Measurements from ENCODE around the gene PPIP5K2. TPM values are rescaled to one million over a fixed set of nuclear protein-coding genes. Genes with fewer than 3 reads are reported as not detected.

PPIP5K2 gene
- total RNA-seq, 1 experiment from 2014 or later = 29.7 TPM

DNA sequence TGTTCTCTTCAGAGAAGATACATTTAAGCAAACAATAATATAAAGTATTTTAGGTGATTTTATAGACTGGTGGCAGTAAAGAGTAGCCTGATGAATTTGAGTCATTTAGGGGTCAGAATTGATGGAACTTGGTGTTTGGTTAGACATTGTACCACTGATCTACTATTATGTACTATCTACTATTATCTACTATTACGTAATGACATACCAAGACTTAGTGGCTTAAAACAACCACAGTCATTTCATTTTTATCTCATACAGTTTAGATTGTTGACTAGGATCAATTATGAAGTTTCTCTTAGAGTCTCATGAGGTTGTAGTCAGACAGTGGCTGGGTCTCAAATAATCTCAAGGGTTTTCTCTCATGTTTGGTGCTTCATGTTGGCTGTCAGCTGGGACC, 54.0 kb downstream of the PPIP5K2 start:
- POLR2A ChIA-PET = no interaction called here
- intact Hi-C loops (cut with micrococcal nuclease) = no loop called here
- H3K4me1 Mint-ChIP-seq (ENCODE audit: insufficient read depth, unreplicated experiment) = no peaks in the 10 kb centered on the region

DNA sequence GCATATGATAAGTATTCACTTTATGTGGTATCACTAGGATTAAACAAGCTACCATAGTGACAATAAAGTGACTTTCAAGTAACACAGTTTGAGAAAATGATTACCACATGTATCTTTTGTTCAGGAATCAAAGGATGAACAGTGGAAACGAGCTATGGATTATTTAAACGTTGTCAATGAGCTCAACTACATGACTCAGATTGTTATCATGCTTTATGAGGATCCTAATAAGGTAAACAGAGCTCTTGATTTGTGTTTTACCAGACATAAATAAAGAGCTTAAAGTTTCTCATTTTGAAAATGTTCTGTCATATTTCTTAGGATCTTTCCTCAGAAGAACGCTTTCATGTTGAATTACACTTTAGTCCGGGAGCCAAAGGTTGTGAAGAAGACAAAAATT, 57.4 kb downstream of the PPIP5K2 start:
- H3K27me3 Mint-ChIP-seq (ENCODE audit: insufficient read depth, unreplicated experiment) = no peaks in the 10 kb centered on the region
- ChIA-PET CTCF (interaction anchor here (0.8 kb wide), 1 partner anchor 27 kb away, joined by 3 read pairs; no protein-coding TSS in a partner anchor), POLR2A (interaction anchor here (0.8 kb wide), 1 partner anchor 9 kb away, joined by 3 read pairs; no protein-coding TSS in a partner anchor)
- no TSS peak for BruUV-seq (replicated peaks)
- no peaks in the 10 kb centered on the region for H3K4me1 Mint-ChIP-seq (ENCODE audit: insufficient read depth, unreplicated experiment)
- H3K9me3 Mint-ChIP-seq (ENCODE audit: unreplicated experiment) = no peaks in the 10 kb centered on the region
- H3K4me3 Mint-ChIP-seq (ENCODE audit: unreplicated experiment) = no peak overlapping the region
- no peak overlapping the region for H3K27ac Mint-ChIP-seq (ENCODE audit: low read depth, unreplicated experiment)
- TF ChIP-seq, protein P1, sequence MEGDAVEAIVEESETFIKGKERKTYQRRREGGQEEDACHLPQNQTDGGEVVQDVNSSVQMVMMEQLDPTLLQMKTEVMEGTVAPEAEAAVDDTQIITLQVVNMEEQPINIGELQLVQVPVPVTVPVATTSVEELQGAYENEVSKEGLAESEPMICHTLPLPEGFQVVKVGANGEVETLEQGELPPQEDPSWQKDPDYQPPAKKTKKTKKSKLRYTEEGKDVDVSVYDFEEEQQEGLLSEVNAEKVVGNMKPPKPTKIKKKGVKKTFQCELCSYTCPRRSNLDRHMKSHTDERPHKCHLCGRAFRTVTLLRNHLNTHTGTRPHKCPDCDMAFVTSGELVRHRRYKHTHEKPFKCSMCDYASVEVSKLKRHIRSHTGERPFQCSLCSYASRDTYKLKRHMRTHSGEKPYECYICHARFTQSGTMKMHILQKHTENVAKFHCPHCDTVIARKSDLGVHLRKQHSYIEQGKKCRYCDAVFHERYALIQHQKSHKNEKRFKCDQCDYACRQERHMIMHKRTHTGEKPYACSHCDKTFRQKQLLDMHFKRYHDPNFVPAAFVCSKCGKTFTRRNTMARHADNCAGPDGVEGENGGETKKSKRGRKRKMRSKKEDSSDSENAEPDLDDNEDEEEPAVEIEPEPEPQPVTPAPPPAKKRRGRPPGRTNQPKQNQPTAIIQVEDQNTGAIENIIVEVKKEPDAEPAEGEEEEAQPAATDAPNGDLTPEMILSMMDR (IDR thresholded peaks at IDR 0.05; ENCODE audit: unreplicated experiment) = no peak
- DNase-seq (ENCODE audit: unreplicated experiment) = no peak
- peaks cover 18% of the 10 kb centered on the region for H3K36me3 Mint-ChIP-seq (ENCODE audit: insufficient read depth, unreplicated experiment)
- intact Hi-C loops (cut with micrococcal nuclease) = no loop called here

More for the DNA sequence above, 54.0 kb downstream of the PPIP5K2 start:
- H3K9me3 Mint-ChIP-seq (ENCODE audit: unreplicated experiment) = no peaks in the 10 kb centered on the region
- CTCF ChIA-PET = interaction anchor here (1.0 kb wide), 1 partner anchor 19 kb away, joined by 3 read pairs; no protein-coding TSS in a partner anchor
- no peak for DNase-seq (ENCODE audit: unreplicated experiment)
- TF ChIP-seq, protein P1 (IDR thresholded peaks at IDR 0.05; ENCODE audit: unreplicated experiment) = no peak
- no peaks in the 10 kb centered on the region for H3K27me3 Mint-ChIP-seq (ENCODE audit: insufficient read depth, unreplicated experiment)
- no peak overlapping the region for H3K4me3 Mint-ChIP-seq (ENCODE audit: unreplicated experiment)
- BruUV-seq (replicated peaks) = no TSS peak
- peaks cover 11% of the 10 kb centered on the region for H3K36me3 Mint-ChIP-seq (ENCODE audit: insufficient read depth, unreplicated experiment)
- H3K27ac Mint-ChIP-seq (ENCODE audit: low read depth, unreplicated experiment) = no peak overlapping the region

DNA sequence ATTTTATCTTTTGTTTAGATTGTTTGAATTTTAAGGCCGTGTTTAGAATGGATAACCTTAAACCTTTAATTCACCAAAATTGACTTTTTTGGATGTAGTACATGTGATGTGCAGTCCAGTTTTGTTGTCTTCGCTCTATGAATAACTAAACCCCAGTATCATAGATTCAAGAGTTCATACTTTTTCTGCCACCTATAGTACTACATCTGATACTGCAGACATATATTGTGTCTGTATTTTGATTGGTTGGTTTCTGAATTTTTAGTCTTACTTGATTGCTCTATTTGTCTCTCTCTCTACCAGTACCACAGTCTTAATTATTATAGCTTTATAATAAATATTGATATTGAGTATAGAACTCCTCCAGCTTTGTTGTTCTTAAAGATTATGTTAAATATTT, 58.1 kb downstream of the PPIP5K2 start:
- Mint-ChIP-seq H3K4me3 (ENCODE audit: unreplicated experiment) (no peak overlapping the region), H3K4me1 (ENCODE audit: insufficient read depth, unreplicated experiment) (no peaks in the 10 kb centered on the region), H3K27ac (ENCODE audit: low read depth, unreplicated experiment) (no peak overlapping the region), H3K36me3 (ENCODE audit: insufficient read depth, unreplicated experiment) (peaks cover 22% of the 10 kb centered on the region), H3K27me3 (ENCODE audit: insufficient read depth, unreplicated experiment) (no peaks in the 10 kb centered on the region), H3K9me3 (ENCODE audit: unreplicated experiment) (no peaks in the 10 kb centered on the region)
- BruUV-seq (replicated peaks) = no TSS peak
- intact Hi-C loops (cut with micrococcal nuclease) = no loop called here
- CTCF ChIA-PET = interaction anchor here (2.0 kb wide), 1 partner anchor 46 kb away, joined by 6 read pairs; no protein-coding TSS in a partner anchor
- POLR2A ChIA-PET = no interaction called here
- TF ChIP-seq, protein P1 (IDR thresholded peaks at IDR 0.05; ENCODE audit: unreplicated experiment) = no peak
- no peak for DNase-seq (ENCODE audit: unreplicated experiment)

DNA sequence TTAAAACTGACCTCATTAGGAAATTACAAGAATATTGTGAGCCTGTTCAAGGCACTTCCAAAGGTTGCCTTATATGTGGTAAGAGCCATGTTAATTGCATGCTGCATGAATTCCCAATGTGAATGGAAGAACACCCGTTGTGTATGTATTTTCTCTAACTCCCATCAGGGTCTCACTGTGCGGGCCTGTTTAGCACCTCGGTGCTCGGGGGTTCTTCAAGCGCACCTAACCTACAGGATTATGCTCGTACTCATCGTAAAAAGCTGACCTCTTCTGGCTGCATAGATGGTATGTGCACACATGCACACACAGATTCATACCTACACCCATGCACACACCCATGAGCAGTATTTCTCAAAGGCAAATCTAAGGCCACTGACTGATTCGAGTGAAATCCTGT, 66.1 kb downstream of the PPIP5K2 start:
- ChIA-PET POLR2A (interaction anchor here (1.1 kb wide), 1 partner anchor 9 kb away, joined by 3 read pairs; no protein-coding TSS in a partner anchor), CTCF (interaction anchor here (0.5 kb wide), 1 partner anchor 238 kb away, joined by 3 read pairs; no protein-coding TSS in a partner anchor)
- BruUV-seq (replicated peaks) = no TSS peak

More for the DNA sequence above, 66.1 kb downstream of the PPIP5K2 start:
- H3K4me1 Mint-ChIP-seq (ENCODE audit: insufficient read depth, unreplicated experiment) = no peaks in the 10 kb centered on the region
- no peak overlapping the region for H3K4me3 Mint-ChIP-seq (ENCODE audit: unreplicated experiment)
- H3K27ac Mint-ChIP-seq (ENCODE audit: low read depth, unreplicated experiment) = no peak overlapping the region
- DNase-seq (ENCODE audit: unreplicated experiment) = no peak
- no peaks in the 10 kb centered on the region for H3K9me3 Mint-ChIP-seq (ENCODE audit: unreplicated experiment)
- intact Hi-C loops (cut with micrococcal nuclease) = no loop called here
- H3K36me3 Mint-ChIP-seq (ENCODE audit: insufficient read depth, unreplicated experiment) = peaks cover 44% of the 10 kb centered on the region
- no peaks in the 10 kb centered on the region for H3K27me3 Mint-ChIP-seq (ENCODE audit: insufficient read depth, unreplicated experiment)
- TF ChIP-seq, protein P1 (IDR thresholded peaks at IDR 0.05; ENCODE audit: unreplicated experiment) = no peak

All from MCF 10A (cell line).